Fibroblast of lung (primary cell): Measurements from ENCODE around the gene PDE11A.

Experiments used
- CTCF ChIP-seq, 2 donors: IDR thresholded peaks in 1 of 2; conservative IDR thresholded peaks in 1 of 2; 1 replicate in 1 of 2; 2 replicates in 1 of 2; pipeline ENCODE4 v1.5.1; 2011 to 2012; ENCODE audit warnings: low read length in 2 of 2, control low read depth in 1 of 2, inconsistent platforms in 1 of 2, low read depth in 1 of 2, mild to moderate bottlenecking in 1 of 2
- EZH2 ChIP-seq: IDR thresholded peaks from 2 replicates; pipeline ENCODE4 v1.5.1; 2012; ENCODE audit warnings: low read length, control low read depth, mild to moderate bottlenecking; ENCODE audit errors: missing control alignments

DNA sequence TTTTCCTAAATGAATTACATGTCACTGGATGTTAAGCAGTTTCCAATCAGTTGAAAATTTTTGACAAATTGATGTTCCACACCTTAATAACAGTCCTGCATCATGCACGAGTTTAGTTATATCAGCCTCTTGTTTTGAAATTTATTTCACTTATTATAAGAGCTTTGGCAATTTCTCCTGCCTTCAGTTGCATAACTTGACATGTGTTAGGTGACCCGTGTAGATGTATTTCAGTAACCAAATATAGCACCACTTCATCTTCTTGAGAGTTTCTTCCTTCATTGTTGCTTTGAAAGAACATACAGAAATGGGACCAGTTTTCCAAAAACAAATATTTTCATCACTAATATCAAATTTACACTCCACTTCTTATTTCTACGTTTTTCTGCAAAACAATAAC lies 202.7 kb downstream of the PDE11A start:
- TF ChIP-seq EZH2 (no peak), CTCF (conservative IDR thresholded peaks at IDR 0.05 in 1 of 2, IDR thresholded peaks at IDR 0.05 in 1 of 2; ENCODE audit: low read depth in 1 of 2, low read length in 2 of 2) (no peak)
